Umbilical cord (tissue), 2 donors: ENCODE results near the gene HAP1. TPM values are rescaled to one million over a fixed set of nuclear protein-coding genes. Genes with fewer than 3 reads are reported as not detected.
"Not testable (repeated sequence)": the region's sequence is repeated elsewhere in the genome, so short reads cannot be mapped to it uniquely, and the experiment has no call there.

Experiments used
- DNase-seq: peaks from one replicate; pipeline ENCODE4 v3.0.0-alpha.2; 2015; ENCODE audit warnings: low spot score
- total RNA-seq: library from RNA; depleted of rRNA; stranded (reverse); fragments of >200 nt; gene quantifications from one replicate; pipeline ENCODE4 v1.2.3, GENCODE V29; 2014; ENCODE audit warnings: low replicate concordance; ENCODE audit not compliant: insufficient read depth

Gene HAP1
- total RNA-seq, 1 donor from 2014 or later = 0.24 TPM

- DNase-seq = no peak
These were observed 9.9 kb downstream of the HAP1 start for GRCh38 chr17:41724476-41725050.

GRCh38 chr17:41723801-41724475 is 10.5 kb downstream of the HAP1 start:
- DNase-seq = no peak

DNA sequence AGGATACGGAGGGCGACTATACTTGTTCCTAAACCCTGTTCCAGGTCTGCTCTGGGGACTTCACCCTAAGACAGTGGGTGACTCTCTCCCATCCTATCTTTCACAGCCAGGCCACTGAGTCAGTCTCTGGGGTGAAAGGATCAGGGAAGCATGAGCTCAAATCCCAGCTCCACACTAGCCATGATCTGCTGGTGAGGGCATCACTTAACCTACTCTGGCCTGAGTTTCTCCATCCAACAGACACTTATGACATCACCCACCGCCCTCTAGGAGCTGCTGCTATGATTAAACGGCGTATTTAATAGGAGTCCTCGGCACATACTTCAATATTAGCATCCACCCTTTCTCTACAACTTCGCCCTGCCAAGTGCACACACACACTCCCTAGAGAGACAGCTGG is 12.2 kb downstream of the HAP1 start:
- no peak for DNase-seq

DNA sequence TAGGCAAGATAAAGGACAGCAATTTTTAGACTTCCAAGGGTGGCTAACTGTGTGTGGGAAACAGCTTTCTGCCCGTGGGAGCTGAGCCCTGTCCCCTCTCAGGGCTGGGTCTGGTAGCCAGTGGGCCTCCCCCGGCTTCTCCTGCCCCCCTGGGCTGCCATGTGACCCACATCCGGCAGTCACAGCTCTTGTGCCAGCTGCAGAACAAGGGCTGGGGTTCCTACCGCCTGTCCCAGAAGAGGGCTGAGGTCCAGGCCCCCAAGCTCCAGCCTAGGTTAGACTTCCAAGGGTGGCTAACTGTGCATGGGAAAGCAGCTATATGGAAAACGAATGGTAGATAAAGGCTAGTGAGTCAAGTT is 16.2 kb downstream of the HAP1 start:
- no peak for DNase-seq

GRCh38 chr17:41717408-41718286 is 16.8 kb downstream of the HAP1 start:
- DNase-seq = peak; percentile 62

- DNase-seq = no peak
These were observed 22.6 kb downstream of the HAP1 start, which contains the start of gene GAST for GRCh38 chr17:41711669-41712400. Gene GAST (plus strand): TSS chr17:41712331. CDS start chr17:41715437, 3,106 bp downstream.

DNA sequence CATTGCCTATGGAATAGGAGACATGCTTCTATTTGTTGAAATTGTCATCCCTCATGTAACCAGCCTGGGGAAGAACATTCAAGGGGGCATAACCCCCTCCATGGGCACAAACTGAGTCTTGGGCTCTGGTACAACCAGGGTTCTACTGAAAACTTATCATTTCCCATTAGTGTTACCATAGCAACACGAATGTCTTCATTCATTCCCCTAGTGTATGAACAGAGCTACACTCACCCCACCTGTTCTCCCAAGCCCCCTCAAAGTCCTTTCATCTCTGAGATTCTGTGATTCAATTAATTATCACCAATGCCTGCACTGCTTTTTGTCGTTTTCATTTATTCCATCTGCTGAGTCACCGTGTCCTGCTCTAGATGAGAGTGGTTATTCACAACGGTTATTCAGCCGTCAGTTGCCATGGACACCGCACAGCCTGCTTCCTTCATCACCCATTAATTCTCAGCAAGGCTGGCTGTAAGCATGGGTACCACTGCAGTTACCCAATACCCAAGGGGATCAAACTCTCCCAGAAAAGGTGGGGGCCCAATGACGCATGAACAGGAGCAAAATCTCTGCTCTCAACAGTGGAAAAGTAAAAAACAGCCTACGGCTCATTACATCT is 23.9 kb downstream of the HAP1 start:
- no peak for DNase-seq

DNA sequence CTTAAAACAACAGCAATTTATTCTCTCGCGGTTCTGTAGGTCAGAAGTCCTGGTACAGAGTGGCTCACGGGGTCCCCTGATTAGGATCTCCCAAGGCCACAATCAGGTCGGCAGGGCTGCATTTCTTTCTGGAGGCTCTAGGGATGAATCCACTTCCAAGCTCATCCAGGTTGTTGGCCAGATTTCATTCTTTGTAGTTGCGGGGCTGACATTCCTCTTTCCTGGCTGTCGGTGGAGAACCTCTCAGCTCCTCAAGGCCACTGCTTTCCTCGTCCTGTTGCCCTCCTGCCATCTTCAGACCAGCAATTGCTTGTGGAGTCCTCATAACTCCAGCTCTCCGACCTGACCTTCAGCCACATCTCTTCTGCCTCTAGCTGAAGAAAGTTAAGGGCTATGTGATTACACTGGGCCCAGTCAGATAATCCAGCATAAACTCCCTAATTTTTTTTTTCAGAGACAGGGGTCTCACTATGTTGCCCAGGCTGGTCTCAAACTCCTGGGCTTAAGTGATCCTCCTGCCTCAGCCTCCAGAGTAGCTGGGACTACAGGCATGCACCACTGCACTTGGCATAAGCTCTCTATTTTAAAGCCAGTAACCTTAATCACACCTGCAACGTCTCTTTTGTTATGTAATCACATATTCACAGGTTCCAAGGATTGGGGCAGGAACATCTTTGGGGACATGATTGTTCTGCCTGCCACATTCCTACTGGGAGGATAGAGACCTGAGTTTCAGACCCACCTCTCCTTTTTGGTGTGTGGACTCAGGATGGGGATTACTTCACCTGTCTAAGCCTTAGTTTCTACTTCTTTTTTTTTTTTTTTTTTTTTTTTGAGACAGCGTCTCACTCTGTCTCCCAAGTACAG is 26.4 kb downstream of the HAP1 start:
- DNase-seq = no peak

DNA sequence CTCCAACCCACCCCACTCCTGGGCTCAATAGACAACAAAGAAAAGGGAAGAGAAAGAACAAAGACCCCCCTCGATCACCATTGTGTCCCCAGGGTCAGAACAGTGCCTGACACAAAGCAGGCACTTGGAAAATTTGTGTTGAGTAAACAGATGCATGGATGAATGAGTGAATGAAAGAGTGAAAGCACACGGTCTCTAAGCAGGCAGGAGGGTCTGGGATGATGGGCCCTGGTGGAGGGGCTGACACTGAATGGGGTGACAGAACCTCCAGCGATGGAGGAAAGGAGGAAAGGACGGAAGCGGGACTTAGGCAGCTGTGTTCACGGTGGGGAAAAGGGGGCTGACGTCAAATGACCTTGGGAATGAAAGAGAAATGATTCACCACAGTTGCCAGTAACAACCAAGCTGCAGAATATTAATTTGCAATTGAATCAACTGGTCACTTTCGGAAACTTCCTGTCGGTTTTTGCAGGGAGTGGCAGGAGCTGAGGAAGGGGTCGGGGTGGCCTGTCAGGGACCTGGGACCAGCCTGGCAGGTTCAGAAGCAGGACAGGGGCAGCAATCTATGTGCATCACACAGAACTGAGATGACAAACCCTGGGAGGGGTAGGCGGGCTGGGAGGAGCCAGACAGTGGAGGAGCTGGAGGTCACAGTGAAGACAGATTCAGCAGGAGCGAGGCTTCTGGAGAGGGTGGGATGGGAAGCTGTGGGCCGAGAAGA is 29.0 kb downstream of the HAP1 start:
- DNase-seq = no peak

DNA sequence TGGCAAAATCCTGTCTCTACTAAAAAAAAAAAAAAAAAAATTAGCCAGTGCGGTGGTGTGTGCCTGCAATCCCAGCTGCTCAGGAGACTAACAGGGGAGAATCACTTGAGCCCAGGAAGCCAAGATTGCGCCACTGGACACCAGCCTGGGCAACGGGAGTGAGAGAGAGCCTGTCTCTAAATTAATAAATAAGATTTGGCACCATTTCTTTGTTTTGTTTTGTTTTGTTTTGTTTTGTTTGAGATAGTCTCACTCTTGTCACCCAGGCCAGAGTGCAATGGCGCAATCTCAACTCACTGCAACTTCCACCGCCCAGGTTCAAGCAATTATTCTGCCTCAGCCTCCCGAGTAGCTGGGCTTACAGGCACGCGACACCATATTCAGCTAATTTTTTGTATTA is 31.7 kb downstream of the HAP1 start:
- DNase-seq = no peak

- DNase-seq = not testable (repeated sequence)
These were observed 33.6 kb downstream of the HAP1 start for GRCh38 chr17:41700843-41701242.

DNA sequence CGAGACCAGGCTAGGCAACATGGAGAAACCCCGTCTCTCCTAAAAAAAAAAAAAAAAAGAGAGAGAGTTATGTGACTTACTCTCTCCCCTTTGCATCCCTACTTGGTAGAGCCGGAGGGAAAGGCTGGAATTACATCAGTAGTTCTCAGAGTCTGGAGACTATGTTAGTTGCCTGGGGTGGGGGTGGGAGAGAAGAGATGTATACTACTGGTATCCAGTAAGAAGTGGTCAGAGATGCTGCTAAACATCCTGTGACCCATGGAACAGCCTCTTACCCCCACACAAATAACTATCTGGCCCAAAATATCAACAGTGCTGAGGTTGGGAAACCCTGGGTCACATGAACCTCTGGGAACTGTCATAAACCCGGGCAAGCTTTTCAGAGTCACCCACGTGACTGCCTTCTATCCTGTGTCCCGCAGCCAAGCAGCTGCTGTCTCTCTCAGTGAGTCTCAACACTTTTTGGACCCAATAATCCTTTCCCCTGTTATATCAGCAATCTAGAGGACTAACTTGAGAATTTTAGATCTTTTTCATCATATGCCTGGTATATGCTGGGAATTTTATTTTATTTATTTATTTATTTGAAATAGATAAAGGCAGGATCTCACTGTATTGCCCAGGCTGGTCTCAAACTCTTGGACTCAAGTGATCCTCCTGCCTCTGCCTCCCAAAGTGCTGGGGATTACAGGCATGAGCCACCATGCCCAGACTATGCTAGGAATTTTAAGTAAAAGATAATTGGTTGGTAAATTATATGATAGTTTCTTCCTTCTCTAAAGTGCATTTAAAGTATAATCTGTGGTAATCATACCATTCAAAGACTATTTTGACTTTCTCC is 37.1 kb downstream of the HAP1 start:
- peak; percentile 56 for DNase-seq

- peak; percentile 86 for DNase-seq
These were observed 38.3 kb downstream of the HAP1 start for GRCh38 chr17:41695954-41696757.

DNA sequence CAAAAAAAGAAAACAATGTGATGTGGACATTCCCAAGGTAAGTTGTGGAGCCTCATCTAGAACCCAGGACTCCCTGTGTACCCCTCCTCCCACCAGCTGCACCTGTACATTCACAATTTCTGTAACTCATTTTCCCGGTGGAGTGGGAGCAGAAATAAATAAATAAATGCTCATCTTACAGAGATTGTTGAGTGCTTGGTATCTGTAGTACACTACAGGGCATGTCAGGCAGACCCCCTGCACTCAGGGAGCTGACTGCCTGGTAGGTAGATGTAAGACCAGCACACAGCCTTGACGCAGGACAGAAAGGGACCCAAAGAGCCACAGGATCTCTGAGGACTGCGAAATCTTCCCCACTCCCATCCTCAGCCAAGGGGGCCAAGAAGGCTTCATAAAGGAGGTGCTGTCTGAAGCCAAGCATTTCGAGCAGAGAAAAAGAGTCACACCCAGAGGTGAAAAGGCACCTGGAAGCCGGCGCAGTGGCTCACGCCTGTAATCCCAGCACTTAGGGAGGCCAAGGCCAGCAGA is 39.2 kb downstream of the HAP1 start:
- no peak for DNase-seq

- DNase-seq = no peak
These were observed 41.5 kb downstream of the HAP1 start for GRCh38 chr17:41692722-41693521.

GRCh38 chr17:41691031-41691777 is 43.2 kb downstream of the HAP1 start:
- no peak for DNase-seq
